ENCODE results near the gene CCDC85B.
A peak's percentile ranks its signal among the peaks of the same experiment; 100 is the strongest.

The CCDC85B gene

DNA sequence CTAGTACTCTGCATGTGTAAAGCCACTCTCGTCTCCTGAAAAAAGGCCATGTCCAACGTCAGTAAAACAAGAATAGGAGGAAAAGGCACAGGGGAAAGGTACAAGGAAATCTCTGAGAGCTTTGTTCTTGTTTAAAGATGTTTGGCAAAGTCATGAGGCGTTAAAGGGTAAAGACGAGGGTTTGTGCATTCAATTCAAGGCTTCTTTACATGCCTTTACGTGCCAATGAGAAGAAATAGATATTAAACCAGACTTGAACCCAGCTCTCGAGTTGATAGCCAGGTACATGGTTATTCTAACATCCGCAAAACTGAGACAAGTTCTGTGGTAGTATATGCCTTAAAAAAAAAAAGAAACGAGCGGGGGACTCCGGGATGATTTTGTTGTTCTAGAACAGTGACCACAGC, 31.8 kb upstream of the CCDC85B start:
- TF ChIP-seq, protein P1, sequence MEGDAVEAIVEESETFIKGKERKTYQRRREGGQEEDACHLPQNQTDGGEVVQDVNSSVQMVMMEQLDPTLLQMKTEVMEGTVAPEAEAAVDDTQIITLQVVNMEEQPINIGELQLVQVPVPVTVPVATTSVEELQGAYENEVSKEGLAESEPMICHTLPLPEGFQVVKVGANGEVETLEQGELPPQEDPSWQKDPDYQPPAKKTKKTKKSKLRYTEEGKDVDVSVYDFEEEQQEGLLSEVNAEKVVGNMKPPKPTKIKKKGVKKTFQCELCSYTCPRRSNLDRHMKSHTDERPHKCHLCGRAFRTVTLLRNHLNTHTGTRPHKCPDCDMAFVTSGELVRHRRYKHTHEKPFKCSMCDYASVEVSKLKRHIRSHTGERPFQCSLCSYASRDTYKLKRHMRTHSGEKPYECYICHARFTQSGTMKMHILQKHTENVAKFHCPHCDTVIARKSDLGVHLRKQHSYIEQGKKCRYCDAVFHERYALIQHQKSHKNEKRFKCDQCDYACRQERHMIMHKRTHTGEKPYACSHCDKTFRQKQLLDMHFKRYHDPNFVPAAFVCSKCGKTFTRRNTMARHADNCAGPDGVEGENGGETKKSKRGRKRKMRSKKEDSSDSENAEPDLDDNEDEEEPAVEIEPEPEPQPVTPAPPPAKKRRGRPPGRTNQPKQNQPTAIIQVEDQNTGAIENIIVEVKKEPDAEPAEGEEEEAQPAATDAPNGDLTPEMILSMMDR (IDR thresholded peaks at IDR 0.05; ENCODE audit: low read depth, low read length, missing control alignments), result no peak
- DNase-seq (ENCODE audit: extremely low read depth, low read depth), result no peak
- H3K4me3 ChIP-seq (replicated peaks; ENCODE audit: low read depth, low read length), result peak overlapping the region; percentile 80

DNA sequence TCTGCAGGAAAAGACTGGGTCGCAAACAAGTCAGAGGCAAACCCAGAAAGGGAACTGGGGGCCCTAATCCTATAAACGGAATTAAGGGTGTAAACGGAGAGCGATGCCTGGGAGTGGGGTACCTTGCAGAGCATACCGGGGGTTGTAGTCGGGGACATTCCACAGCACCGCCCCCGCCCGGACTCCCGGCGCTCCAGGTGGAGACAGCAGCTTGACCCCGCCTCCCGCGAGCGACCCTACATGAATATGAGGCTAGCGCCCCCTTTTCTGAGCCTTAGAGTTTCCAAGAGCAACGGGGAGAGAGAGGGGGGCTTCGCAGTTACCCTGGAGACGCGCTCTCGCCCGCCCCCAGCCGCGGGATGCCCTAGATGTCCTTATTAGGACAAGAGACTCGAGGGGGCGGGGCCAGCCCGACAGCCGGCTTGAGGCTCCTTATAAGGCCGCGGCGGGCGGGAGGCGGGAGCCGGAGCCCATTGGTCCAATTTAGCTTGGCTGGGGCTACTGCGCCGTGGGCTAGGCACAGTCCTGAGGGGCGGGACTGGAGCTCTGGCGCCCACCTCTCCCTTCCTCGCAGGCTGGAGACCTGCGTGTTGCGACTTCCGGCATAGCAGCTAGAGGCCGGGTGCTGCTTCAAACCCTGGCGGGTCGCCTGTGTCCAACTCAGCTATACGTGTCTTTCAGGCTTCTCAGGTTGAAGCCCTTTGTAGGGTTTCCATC, 31.2 kb upstream of the CCDC85B start:
- TF ChIP-seq, protein P1 (IDR thresholded peaks at IDR 0.05; ENCODE audit: low read depth, low read length, missing control alignments), result peak; percentile 13
- H3K4me3 ChIP-seq (replicated peaks; ENCODE audit: low read depth, low read length), result peak overlapping the region; percentile 80
- peak; percentile 92 for DNase-seq (ENCODE audit: extremely low read depth, low read depth)

- no peak for DNase-seq (ENCODE audit: extremely low read depth, low read depth)
These were observed 30.6 kb upstream of the CCDC85B start for GRCh38 chr11:65859812-65860277.

GRCh38 chr11:65860278-65861164, 30.0 kb upstream of the CCDC85B start, which contains the start of gene MUS81:
Gene MUS81 (plus strand): TSS chr11:65860433. CDS start chr11:65860754, 321 bp downstream.
- peak; percentile 95 for DNase-seq (ENCODE audit: extremely low read depth, low read depth)
- TF ChIP-seq, protein P1 (IDR thresholded peaks at IDR 0.05; ENCODE audit: low read depth, low read length, missing control alignments), result peak; percentile 86

More at GRCh38 chr11:65859812-65860277, 30.6 kb upstream of the CCDC85B start:
- TF ChIP-seq, protein P1 (IDR thresholded peaks at IDR 0.05; ENCODE audit: low read depth, low read length, missing control alignments), result no peak
- peak overlapping the region; percentile 80 for H3K4me3 ChIP-seq (replicated peaks; ENCODE audit: low read depth, low read length)

DNA sequence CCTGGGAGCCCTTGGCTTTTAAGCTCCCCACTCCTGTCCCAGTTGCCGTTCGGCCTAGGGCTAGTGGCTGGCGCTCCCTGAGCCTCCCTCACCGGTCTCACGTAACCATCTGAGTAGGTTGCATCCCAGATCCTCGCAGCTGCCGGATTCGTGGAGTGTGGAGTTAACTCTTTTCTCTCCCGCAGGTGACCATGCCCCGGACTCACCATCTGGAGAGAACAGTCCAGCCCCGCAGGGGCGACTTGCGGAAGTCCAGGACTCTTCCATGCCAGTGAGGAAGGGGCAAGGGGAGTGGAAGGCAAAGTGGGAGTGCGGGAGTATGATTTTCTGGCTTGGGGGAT, 29.3 kb upstream of the CCDC85B start:
- peak overlapping the region; percentile 80 for H3K4me3 ChIP-seq (replicated peaks; ENCODE audit: low read depth, low read length)
- no peak for DNase-seq (ENCODE audit: extremely low read depth, low read depth)
- TF ChIP-seq, protein P1 (IDR thresholded peaks at IDR 0.05; ENCODE audit: low read depth, low read length, missing control alignments), result no peak

More at GRCh38 chr11:65860278-65861164, 30.0 kb upstream of the CCDC85B start, which contains the start of gene MUS81:
- H3K4me3 ChIP-seq (replicated peaks; ENCODE audit: low read depth, low read length), result peak within 1 kb of the TSS; percentile 80

DNA sequence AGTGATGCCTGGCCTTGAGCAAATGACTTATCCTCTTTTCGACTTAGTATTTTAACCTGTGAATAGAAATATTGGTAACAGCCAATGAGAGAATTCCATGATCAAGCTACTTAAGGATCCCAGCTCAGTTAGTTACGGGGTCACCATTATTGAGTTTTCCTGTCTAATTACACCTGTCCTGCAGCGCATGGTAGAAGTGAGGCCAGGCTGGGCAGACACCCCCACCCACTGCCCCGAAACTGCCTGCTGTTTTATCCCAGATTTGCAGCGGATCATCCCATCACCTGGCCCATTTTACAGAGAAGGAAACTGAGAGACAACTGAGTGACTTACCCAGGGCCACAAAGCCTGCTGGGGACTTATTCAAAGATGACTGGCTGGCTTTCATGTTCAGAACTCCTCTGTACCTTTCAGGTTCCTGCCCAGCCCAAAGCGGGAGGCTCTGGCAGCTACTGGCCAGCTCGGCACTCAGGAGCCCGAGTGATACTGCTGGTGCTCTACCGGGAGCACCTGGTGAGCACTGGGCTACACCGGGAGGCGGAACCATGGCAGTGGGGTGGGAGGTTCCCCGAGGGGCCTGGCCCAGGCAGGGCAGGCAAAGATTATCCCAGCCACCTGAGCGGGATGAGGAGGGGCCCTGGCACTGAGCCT, 28.8 kb upstream of the CCDC85B start:
- TF ChIP-seq, protein P1 (IDR thresholded peaks at IDR 0.05; ENCODE audit: low read depth, low read length, missing control alignments), result no peak
- peak overlapping the region; percentile 80 for H3K4me3 ChIP-seq (replicated peaks; ENCODE audit: low read depth, low read length)
- no peak for DNase-seq (ENCODE audit: extremely low read depth, low read depth)

Data from HFF-Myc (cell line).